ENCODE measurements around the gene TRIM63.

TRIM63 gene

GRCh38 chr1:26012864-26013263, 54.6 kb downstream of the TRIM63 start:
- DNase-seq = no peak

- no peak for DNase-seq
These were observed 56.6 kb downstream of the TRIM63 start for GRCh38 chr1:26010825-26011224.

- no peak for DNase-seq
These were observed 57.5 kb downstream of the TRIM63 start for GRCh38 chr1:26009796-26010447.

- no peak for DNase-seq
These were observed 60.7 kb downstream of the TRIM63 start for GRCh38 chr1:26006710-26007109.

- no peak for DNase-seq
These were observed 61.9 kb downstream of the TRIM63 start for GRCh38 chr1:26005434-26006105.

- DNase-seq = no peak
These were observed 63.7 kb downstream of the TRIM63 start for GRCh38 chr1:26003756-26004155.

- DNase-seq = no peak
These were observed 64.2 kb downstream of the TRIM63 start for GRCh38 chr1:26003262-26003661.

Data from SIG-M5 (cell line).